ENCODE measurements around the gene UVRAG. TPM values are rescaled to one million over a fixed set of nuclear protein-coding genes. Genes with fewer than 3 reads are reported as not detected.
A peak's percentile ranks its signal among the peaks of the same experiment; 100 is the strongest.

The UVRAG gene
- total and polyA plus RNA-seq, 2 of the 13 experiments (the other 11 are each of a cell fraction or from before 2014, with no cell fraction given) = 9.7 to 17.3 TPM

- TF ChIP-seq MTERF4 (CRISPR knock-in tag; IDR thresholded peaks at IDR 0.05) = no peak
- TF ChIP-seq KAT8 (CRISPR knock-in tag; IDR thresholded peaks at IDR 0.05) = 0 out of 2 replicates have a peak, but pooled peaks have one; percentile 28
- TF ChIP-seq ZNF749 (CRISPR knock-in tag; IDR thresholded peaks at IDR 0.05; ENCODE audit: borderline replicate concordance) = no peak
- no peak for TF ChIP-seq ZNF557 (CRISPR knock-in tag; IDR thresholded peaks at IDR 0.05)
- TF ChIP-seq ZNF598 (CRISPR knock-in tag; IDR thresholded peaks at IDR 0.05; ENCODE audit: borderline replicate concordance) = no peak
- TF ChIP-seq ZBTB4 (CRISPR knock-in tag; IDR thresholded peaks at IDR 0.05; ENCODE audit: borderline replicate concordance) = 0 out of 2 replicates have a peak, but pooled peaks have one; percentile 32
- TF ChIP-seq FOXO1 (CRISPR knock-in tag; IDR thresholded peaks at IDR 0.05) = no peak
- no peak for TF ChIP-seq MTF1 (CRISPR knock-in tag; IDR thresholded peaks at IDR 0.05)
- TF ChIP-seq GLMP (CRISPR knock-in tag; IDR thresholded peaks at IDR 0.05; ENCODE audit: borderline replicate concordance) = no peak
- peak; percentile 42; the same call in 1 of the 2 replicates for TF ChIP-seq MAX (IDR thresholded peaks at IDR 0.05)
- TF ChIP-seq KMT2A (CRISPR knock-in tag; IDR thresholded peaks at IDR 0.05) = no peak
- no peak for TF ChIP-seq ZFP82 (CRISPR knock-in tag; IDR thresholded peaks at IDR 0.05; ENCODE audit: borderline replicate concordance)
- peak; percentile 84 for TF ChIP-seq PAXIP1 (CRISPR knock-in tag; conservative IDR thresholded peaks at IDR 0.05)
- TF ChIP-seq GRHL1 (CRISPR knock-in tag; conservative IDR thresholded peaks at IDR 0.05) = no peak
- TF ChIP-seq SYNCRIP (IDR thresholded peaks at IDR 0.05; ENCODE audit: insufficient read depth, low read depth, low read length) = no peak
- no peak for TF ChIP-seq YY1 (IDR thresholded peaks at IDR 0.05; ENCODE audit: insufficient read depth, insufficient replicate concordance, low read depth, low read length)
- no peak for TF ChIP-seq BORCS8-MEF2B (CRISPR knock-in tag; IDR thresholded peaks at IDR 0.05)
- TF ChIP-seq HNRNPUL1 (IDR thresholded peaks at IDR 0.05; ENCODE audit: low read depth, low read length) = no peak
These were observed 334.1 kb downstream of the UVRAG start (continued) for GRCh38 chr11:76148941-76149613.

Data from HepG2 (cell line).